Mesendoderm (in vitro differentiated cells): Measurements from ENCODE around the gene ARHGEF11.

Source experiments
- DNase-seq: peaks from one replicate; pipeline ENCODE4 v3.0.0; 2013
- H2AK5ac ChIP-seq: 2 replicates; pipeline ENCODE4 v1.6.1; 2013; ENCODE audit warnings: low read length, inconsistent platforms
- H2BK120ac ChIP-seq: 2 replicates; pipeline ENCODE4 v1.6.1; 2013; ENCODE audit warnings: low read depth, mild to moderate bottlenecking, low read length, moderate library complexity, mixed read lengths
- H2BK15ac ChIP-seq: replicated peaks from 2 replicates; pipeline ENCODE4 v1.6.1; 2013; ENCODE audit warnings: low read depth, mild to moderate bottlenecking, moderate library complexity
- H2BK5ac ChIP-seq: 2 replicates; pipeline ENCODE4 v1.6.1; 2013; ENCODE audit warnings: low read length, inconsistent platforms
- H3K18ac ChIP-seq: 2 replicates; pipeline ENCODE4 v1.6.1; 2013; ENCODE audit warnings: mild to moderate bottlenecking, low read length, mixed read lengths
- H3K23ac ChIP-seq: one replicate; pipeline ENCODE4 v1.6.1; 2013; ENCODE audit warnings: low read length
- H3K27ac ChIP-seq: 2 replicates; pipeline ENCODE4 v1.5.1; 2013; ENCODE audit warnings: low read depth, mild to moderate bottlenecking, inconsistent platforms, low read length, moderate library complexity
- H3K27me3 ChIP-seq: 2 replicates; pipeline ENCODE4 v1.6.1; 2013; ENCODE audit warnings: low read length, control low read depth, mild to moderate bottlenecking, inconsistent platforms; ENCODE audit not compliant: insufficient read depth, poor library complexity
- H3K36me3 ChIP-seq: 2 replicates; pipeline ENCODE4 v1.6.1; 2013; ENCODE audit warnings: low read length, inconsistent platforms; ENCODE audit not compliant: control insufficient read depth, insufficient read depth
- H3K4ac ChIP-seq: one replicate; pipeline ENCODE4 v1.6.1; 2013; ENCODE audit warnings: low read depth, mild to moderate bottlenecking, low read length, moderate library complexity
- H3K4me1 ChIP-seq: 2 replicates; pipeline ENCODE4 v1.6.1; 2013; ENCODE audit warnings: low read depth, low read length, inconsistent platforms; ENCODE audit not compliant: control insufficient read depth
- H3K4me2 ChIP-seq: 2 replicates; pipeline ENCODE4 v1.6.1; 2013; ENCODE audit warnings: low read length
- H3K4me3 ChIP-seq: 2 replicates; pipeline ENCODE4 v1.5.1; 2013; ENCODE audit warnings: mild to moderate bottlenecking, low read length
- H3K56ac ChIP-seq: one replicate; pipeline ENCODE4 v1.6.1; 2013; ENCODE audit warnings: low read length
- H3K79me1 ChIP-seq: 2 replicates; pipeline ENCODE4 v1.6.1; 2013; ENCODE audit warnings: low read length, inconsistent platforms
- H3K79me2 ChIP-seq: 2 replicates; pipeline ENCODE4 v1.6.1; 2013; ENCODE audit warnings: mild to moderate bottlenecking, low read length; ENCODE audit not compliant: control insufficient read depth, insufficient read depth
- H3K9ac ChIP-seq: 2 replicates; pipeline ENCODE4 v1.6.1; 2013; ENCODE audit warnings: low read length, inconsistent platforms
- H4K5ac ChIP-seq: one replicate; pipeline ENCODE4 v1.6.1; 2013; ENCODE audit warnings: low read length
- H4K8ac ChIP-seq: one replicate; pipeline ENCODE4 v1.6.1; 2013; ENCODE audit warnings: low read depth, mild to moderate bottlenecking, control low read depth, low read length, moderate library complexity
- WGBS: extraction: QIAGEN DNeasy Blood & Tissue Kit; methylation state at CpG from one replicate; pipeline ENCODE4 v1.1.7; 2013; ENCODE audit warnings: low lambda C conversion rate, missing lambda C conversion rate; ENCODE audit not compliant: insufficient coverage; ENCODE audit errors: extremely low coverage; 5-methylcytosine and 5-hydroxymethylcytosine counted together

The ARHGEF11 gene

DNA sequence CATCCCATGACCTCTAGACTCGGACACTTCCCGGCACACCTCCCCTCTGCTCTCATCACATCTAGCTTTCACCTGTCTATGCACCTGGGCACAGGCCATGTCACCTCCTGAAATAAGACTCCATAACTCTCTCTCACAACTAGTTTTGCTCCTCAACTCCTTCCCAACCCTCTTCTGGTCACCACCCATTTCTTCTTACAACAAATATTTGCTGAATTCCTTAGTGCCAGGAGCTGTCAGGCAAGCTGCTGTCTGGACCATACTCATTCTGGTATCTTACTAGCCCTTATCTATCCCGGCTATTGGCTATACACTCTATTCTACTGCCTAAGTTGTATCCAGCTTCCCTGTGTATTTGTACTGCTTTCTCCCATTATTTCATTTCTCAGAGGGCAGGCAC, 76.0 kb downstream of the ARHGEF11 start:
- no peaks in the 10 kb centered on the region for H3K4me1 ChIP-seq
- H3K9ac ChIP-seq, result no peak overlapping the region
- H3K79me2 ChIP-seq, result no peaks in the 10 kb centered on the region
- H3K4ac ChIP-seq, result no peak overlapping the region
- H2BK15ac ChIP-seq, result no peak overlapping the region
- H3K56ac ChIP-seq, result no peak overlapping the region
- no peak overlapping the region for H3K4me3 ChIP-seq
- DNase-seq, result no peak
- no peak overlapping the region for H3K23ac ChIP-seq
- no peak overlapping the region for H2BK5ac ChIP-seq
- no peak overlapping the region for H2AK5ac ChIP-seq
- H3K36me3 ChIP-seq, result no peaks in the 10 kb centered on the region
- no peaks in the 10 kb centered on the region for H3K79me1 ChIP-seq
- no peak overlapping the region for H3K18ac ChIP-seq
- WGBS, result no CpG with 5 or more reads among the region's 3 CpGs
- no peak overlapping the region for H4K5ac ChIP-seq
- H4K8ac ChIP-seq, result no peak overlapping the region
- H3K4me2 ChIP-seq, result no peak overlapping the region
- H3K27ac ChIP-seq, result no peak overlapping the region
- H3K27me3 ChIP-seq, result no peaks in the 10 kb centered on the region
- no peak overlapping the region for H2BK120ac ChIP-seq

DNA sequence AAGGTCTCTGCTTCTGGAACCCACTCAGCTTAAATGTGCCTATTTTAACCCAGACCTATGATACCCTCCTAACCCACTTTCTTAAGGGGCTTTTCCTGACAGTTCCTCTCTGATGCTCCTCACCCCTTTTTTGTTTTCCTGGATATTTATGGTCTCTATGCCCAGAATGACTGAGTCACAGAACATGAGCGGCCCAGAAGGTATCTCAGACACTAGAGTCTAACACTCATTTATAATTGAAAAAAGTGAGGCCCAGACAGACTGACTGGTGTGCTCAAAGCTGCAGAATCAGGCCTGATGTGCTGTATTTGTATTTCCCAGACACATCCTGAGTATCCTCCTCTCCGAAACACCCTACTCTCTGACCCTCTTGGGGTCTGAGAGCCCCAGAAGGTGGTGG, 81.1 kb downstream of the ARHGEF11 start:
- Histone ChIP-seq H4K8ac (no peak overlapping the region), H3K36me3 (peaks cover 10% of the 10 kb centered on the region)
- WGBS, result no CpG with 5 or more reads among the region's 2 CpGs

DNA sequence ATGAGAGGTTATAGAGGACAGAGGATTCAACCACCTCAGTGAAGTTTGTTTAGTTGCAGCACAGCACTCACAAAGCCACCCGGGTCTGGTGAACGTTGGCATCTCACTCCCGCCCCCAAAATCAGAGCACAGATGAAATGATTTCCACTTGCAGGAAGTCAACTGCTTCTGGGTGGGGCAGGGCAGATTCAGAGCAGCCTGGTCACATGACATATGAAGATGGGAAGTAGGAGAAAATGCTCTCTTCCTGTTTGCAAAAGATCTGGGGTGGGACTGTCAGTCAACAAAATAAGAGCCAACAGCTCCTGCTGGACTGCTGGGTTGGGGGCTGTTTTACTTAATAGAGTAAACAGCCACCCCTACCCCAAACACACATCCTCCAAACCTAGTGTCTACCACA, 81.9 kb downstream of the ARHGEF11 start:
- no peak overlapping the region for H3K18ac ChIP-seq
- DNase-seq, result no peak
- H3K4me2 ChIP-seq, result no peak overlapping the region
- H2BK120ac ChIP-seq, result no peak overlapping the region
- no peak overlapping the region for H3K9ac ChIP-seq
- H3K23ac ChIP-seq, result no peak overlapping the region
- no peak overlapping the region for H2AK5ac ChIP-seq
- no peak overlapping the region for H3K4me3 ChIP-seq
- no peaks in the 10 kb centered on the region for H3K4me1 ChIP-seq
- no peak overlapping the region for H3K56ac ChIP-seq
- no peak overlapping the region for H2BK15ac ChIP-seq
- H3K27ac ChIP-seq, result no peak overlapping the region
- H4K5ac ChIP-seq, result no peak overlapping the region
- peaks cover 13% of the 10 kb centered on the region for H3K36me3 ChIP-seq
- H2BK5ac ChIP-seq, result no peak overlapping the region
- no peaks in the 10 kb centered on the region for H3K79me1 ChIP-seq
- no CpG with 5 or more reads among the region's 3 CpGs for WGBS
- H3K4ac ChIP-seq, result no peak overlapping the region
- H3K27me3 ChIP-seq, result no peaks in the 10 kb centered on the region
- no peak overlapping the region for H4K8ac ChIP-seq
- no peaks in the 10 kb centered on the region for H3K79me2 ChIP-seq

More for the DNA sequence above, 81.1 kb downstream of the ARHGEF11 start:
- Histone ChIP-seq H4K5ac (no peak overlapping the region), H2BK5ac (no peak overlapping the region), H3K56ac (no peak overlapping the region), H3K9ac (no peak overlapping the region), H3K23ac (no peak overlapping the region), H3K18ac (no peak overlapping the region), H3K4me3 (no peak overlapping the region), H3K4me1 (no peaks in the 10 kb centered on the region), H3K79me1 (no peaks in the 10 kb centered on the region), H3K27ac (no peak overlapping the region), H2BK120ac (no peak overlapping the region), H3K27me3 (no peaks in the 10 kb centered on the region), H2BK15ac (no peak overlapping the region), H3K4ac (no peak overlapping the region), H3K79me2 (no peaks in the 10 kb centered on the region), H2AK5ac (no peak overlapping the region), H3K4me2 (no peak overlapping the region)
- DNase-seq, result no peak

DNA sequence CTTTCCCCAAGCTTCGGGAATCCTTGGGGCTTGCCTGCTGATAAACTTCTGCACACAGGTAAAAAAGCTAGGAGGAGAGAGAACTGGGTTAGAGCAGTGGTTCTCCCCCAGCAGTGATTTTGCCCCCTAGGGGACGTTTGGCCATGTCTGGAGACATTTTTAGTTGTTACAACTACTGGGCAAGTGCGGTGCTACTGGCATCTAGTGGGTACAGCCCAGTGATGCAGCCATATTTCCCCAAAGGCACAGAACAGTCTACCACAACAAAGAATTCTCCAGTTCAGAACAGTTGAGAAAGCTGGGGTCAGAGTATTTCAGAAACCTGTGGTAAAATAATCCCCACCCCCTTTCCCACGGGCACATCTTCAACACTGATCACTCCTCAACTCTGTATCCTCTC, 83.8 kb downstream of the ARHGEF11 start:
- Histone ChIP-seq H3K79me2 (no peaks in the 10 kb centered on the region), H3K4me2 (no peak overlapping the region), H3K18ac (no peak overlapping the region), H2BK5ac (no peak overlapping the region), H3K4me3 (no peak overlapping the region), H2BK120ac (no peak overlapping the region), H3K4ac (no peak overlapping the region), H2BK15ac (no peak overlapping the region), H3K23ac (no peak overlapping the region), H3K27ac (no peak overlapping the region), H2AK5ac (no peak overlapping the region), H3K9ac (no peak overlapping the region), H3K36me3 (peaks cover 20% of the 10 kb centered on the region), H3K27me3 (no peaks in the 10 kb centered on the region), H4K5ac (no peak overlapping the region), H4K8ac (no peak overlapping the region), H3K56ac (no peak overlapping the region), H3K4me1 (no peaks in the 10 kb centered on the region), H3K79me1 (no peaks in the 10 kb centered on the region)
- DNase-seq, result peak; percentile 56
- no CpG with 5 or more reads among the region's 4 CpGs for WGBS

DNA sequence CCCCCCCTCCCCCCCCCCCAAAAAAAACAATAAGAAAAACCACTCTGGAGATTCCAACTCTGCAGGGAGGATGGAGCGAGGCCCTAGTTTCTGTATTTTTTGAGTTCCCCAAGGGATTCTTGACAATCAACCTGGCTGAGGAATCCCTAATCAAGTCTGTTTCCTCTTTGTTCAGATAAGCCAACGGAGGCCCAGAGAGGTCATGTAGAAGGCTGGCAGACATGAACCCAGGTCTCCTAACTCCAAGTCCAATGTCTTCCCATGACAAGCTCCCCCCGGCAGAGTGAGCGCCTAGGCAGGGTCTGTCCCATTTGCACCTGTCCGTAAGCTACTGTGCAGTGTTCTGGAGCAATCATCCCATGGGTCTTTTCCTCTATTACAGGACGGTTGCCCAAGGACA, 85.6 kb downstream of the ARHGEF11 start:
- Histone ChIP-seq H2BK5ac (no peak overlapping the region), H3K23ac (no peak overlapping the region), H3K27me3 (no peaks in the 10 kb centered on the region), H3K79me2 (no peaks in the 10 kb centered on the region), H2AK5ac (no peak overlapping the region), H2BK15ac (no peak overlapping the region), H2BK120ac (no peak overlapping the region), H3K79me1 (no peaks in the 10 kb centered on the region), H3K36me3 (peaks cover 21% of the 10 kb centered on the region), H3K56ac (no peak overlapping the region), H3K27ac (no peak overlapping the region), H3K9ac (no peak overlapping the region), H3K4me1 (no peaks in the 10 kb centered on the region), H4K8ac (no peak overlapping the region), H4K5ac (no peak overlapping the region), H3K4me3 (no peak overlapping the region), H3K4ac (no peak overlapping the region), H3K18ac (no peak overlapping the region), H3K4me2 (no peak overlapping the region)
- WGBS, result no CpG with 5 or more reads among the region's 6 CpGs
- no peak for DNase-seq

DNA sequence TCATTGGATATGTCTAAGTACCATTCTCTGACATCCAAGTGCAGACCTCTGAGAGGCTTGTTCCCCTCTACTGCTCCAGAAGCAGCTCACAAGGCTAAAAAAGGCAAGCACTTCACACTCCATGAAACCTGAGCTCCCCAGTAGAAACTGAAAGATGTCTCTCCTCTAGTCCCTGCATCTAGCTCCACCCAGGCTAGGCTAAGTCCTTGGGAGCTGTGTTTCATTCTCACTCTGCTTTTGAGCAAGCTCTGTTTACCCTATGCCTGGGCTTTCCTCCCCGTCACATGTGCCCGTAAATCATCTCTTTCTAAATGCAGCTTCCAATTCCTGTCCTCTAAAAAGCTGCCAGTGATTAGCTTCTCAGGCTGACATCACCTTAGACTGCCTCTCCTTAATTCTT, 86.1 kb downstream of the ARHGEF11 start:
- Histone ChIP-seq H4K8ac (no peak overlapping the region), H2BK15ac (no peak overlapping the region), H3K4me3 (no peak overlapping the region), H3K18ac (no peak overlapping the region), H3K4me1 (no peaks in the 10 kb centered on the region), H4K5ac (no peak overlapping the region), H3K23ac (no peak overlapping the region), H3K27ac (no peak overlapping the region), H3K79me1 (no peaks in the 10 kb centered on the region), H3K36me3 (peaks cover 21% of the 10 kb centered on the region), H3K9ac (no peak overlapping the region), H2BK120ac (no peak overlapping the region), H3K56ac (no peak overlapping the region), H3K79me2 (no peaks in the 10 kb centered on the region), H3K4me2 (no peak overlapping the region), H3K4ac (no peak overlapping the region), H3K27me3 (no peaks in the 10 kb centered on the region), H2BK5ac (no peak overlapping the region), H2AK5ac (no peak overlapping the region)
- no CpG with 5 or more reads among the region's 2 CpGs for WGBS
- no peak for DNase-seq
